HG03521 (cell line): Measurements from ENCODE around the gene ARHGAP26.
"Not testable (repeated sequence)": the region's sequence is repeated elsewhere in the genome, so short reads cannot be mapped to it uniquely, and the experiment has no call there.

Source experiments
- ATAC-seq: cut with Tn5 transposase; IDR thresholded peaks from one replicate; pipeline ENCODE4 v1.9.1; 2021; ENCODE audit warnings: mild to moderate bottlenecking, moderate library complexity; ENCODE audit not compliant: unreplicated experiment

ARHGAP26 gene

DNA sequence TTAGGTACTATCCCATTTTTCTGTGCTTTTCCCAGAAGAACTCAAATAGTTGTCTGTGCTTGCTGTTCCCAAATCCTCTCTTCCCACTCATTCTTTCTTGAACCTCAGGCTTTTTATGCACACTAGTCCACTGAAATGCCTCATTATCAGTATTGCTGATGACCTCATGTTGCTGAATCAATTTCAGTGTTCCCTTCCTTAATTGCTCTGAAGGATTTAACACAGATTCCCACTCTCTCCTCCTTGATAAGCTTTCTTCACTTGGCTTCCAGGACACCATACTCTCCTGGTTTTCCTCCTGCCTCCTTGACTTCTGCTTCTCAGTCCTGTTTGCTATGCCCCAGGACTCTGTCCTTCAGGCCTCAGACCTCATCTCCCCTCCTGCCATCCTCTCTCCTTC is 298.5 kb downstream of the ARHGAP26 start:
- ATAC-seq: no peak

DNA sequence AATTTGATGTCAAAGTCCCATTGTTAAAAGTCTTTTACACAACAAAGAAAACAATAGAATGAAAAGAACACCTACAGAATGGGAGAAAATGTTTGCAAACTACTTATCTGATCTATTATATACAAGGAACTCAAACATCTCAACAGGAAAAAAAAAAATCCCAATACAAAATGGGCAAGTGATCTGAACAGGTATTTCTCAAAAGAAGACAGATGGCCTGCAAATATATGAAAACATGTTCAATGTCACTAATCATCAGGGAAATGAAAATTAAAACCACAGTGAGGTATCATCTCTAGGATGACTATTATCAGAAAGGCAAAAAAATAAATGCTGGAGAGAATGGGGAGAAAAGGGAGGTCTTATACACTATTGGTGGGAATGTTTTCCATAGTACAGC is 301.8 kb downstream of the ARHGAP26 start:
- ATAC-seq: no peak

DNA sequence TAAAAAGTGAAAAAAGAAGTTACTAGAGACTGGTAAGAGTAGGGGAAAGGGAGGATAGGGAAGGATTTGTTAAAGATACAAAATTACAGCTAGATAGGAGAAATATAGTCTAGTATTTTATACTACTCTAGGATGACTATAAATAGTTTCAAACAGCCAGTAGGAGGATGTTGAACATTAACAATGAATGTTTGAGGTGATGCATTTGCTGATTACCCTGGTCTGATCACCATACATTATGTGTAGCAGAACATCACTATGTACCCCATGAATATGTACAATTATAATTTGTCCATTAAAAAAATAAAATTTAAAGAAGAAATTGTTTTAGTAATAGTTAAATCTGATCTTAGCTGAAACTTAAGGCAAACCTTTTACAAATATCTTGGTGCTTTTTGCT is 302.6 kb downstream of the ARHGAP26 start:
- ATAC-seq: no peak

DNA sequence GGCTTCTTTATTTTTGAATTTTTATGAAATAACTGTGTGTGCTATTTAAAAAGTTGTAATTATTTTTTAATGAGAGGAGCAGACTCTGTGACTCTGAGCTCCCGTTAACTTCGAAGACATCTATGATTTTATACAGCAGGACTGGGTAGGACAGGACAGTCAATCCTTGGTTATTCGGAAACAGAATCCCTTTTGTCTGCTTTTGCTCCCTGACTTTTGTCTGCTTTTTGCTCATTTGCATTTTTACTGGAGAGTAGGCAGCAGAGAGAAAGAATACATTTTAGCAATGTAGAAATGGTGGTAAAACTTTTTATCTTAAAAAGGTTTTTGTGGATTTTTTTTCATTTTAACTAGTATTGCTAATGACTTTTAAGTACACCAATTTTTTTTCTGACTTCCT is 303.6 kb downstream of the ARHGAP26 start:
- no peak for ATAC-seq

DNA sequence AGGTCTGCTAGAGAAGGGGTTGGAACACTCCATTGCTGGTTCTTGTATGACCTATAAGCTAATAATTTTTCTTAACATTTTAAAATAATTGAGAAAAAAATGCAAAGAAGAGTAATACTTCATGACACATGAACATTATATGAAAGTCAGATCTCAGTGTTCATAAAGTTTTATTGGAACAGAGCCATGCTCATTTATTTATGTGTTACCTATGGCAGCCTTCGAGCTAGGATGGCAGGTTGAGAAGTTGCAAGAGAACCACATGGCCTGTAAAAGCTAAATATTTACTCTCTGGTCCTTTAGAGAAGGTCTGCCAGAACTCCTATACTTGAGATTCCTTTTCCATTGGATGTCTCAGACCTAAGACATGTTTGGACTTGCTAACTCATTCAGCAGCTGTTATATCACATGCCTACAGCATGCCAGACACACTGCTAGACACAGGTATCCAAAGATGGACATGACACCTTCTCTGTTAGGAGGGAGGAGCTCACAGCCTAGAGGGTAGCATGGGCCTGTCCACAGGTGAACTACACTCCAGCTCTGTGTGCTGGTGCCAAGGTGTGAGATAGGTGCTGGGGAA is 304.3 kb downstream of the ARHGAP26 start:
- ATAC-seq: no peak

DNA sequence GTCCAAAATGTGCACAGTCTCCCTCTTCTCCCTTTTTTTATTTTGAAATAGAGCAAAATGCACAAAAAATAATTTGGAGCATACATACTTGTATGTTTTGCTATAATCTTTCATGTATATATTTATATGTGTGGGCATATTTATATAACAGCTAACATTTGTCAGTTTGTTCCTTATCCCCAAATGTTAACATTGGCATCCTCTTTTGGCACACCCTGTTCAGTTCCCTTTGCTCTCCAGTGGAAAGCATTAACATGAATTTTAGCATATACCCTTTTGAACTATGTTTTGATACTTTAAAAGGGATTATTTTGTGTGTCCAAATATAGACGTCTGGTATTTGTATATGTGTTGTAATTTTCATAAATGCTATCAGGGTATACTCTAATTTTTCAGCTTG is 306.2 kb downstream of the ARHGAP26 start:
- no peak for ATAC-seq

DNA sequence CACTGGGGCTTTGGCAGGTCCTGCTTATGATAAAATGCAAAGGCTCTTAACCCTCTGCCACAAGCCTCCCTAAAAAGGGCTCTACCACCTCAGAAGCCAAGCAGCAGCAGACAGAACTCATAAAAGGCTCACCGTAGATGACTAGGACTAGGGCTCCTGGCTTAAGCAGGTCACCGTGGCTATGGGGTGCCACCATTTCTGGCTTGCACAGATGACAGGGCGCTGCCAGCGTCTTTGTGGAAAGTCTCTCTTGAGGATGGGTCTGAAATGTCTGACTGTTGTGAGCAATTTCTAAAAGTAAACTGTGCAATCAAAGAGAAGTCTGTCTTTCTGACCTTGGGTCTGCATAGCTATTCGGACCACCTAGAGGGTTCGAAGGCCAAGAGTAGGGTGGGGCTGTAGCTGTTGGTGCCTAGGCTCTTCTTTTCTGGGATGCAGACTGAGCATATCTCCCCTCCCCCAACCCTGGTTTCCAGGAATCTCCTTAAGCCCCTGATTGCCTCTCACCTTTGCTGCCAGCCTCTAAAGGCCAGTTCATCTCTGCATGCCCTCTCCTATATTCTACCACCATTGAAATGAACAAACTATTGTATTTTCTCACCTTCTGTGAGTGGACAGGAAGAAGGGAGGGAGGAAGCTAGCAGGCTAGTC is 307.4 kb downstream of the ARHGAP26 start:
- ATAC-seq: no peak

DNA sequence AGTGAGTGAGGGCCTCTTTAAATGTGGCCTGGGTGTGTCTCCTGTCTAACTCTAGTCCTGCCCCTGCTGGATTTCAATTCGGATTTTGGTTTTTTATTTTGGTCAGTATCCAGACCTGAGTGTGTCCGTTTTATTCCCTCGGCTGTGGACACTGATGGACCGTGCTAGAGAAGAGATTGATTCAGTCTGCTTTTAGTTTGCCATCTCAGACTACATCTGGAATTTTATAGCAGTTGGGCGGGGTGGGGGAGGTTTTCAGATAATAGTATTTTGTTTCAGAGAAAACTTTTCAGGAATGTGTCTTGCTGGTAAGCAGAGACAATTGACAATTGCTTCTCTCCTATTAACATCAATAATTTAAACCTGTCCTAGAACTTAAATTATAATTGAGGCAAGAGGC is 308.1 kb downstream of the ARHGAP26 start:
- no peak for ATAC-seq

DNA sequence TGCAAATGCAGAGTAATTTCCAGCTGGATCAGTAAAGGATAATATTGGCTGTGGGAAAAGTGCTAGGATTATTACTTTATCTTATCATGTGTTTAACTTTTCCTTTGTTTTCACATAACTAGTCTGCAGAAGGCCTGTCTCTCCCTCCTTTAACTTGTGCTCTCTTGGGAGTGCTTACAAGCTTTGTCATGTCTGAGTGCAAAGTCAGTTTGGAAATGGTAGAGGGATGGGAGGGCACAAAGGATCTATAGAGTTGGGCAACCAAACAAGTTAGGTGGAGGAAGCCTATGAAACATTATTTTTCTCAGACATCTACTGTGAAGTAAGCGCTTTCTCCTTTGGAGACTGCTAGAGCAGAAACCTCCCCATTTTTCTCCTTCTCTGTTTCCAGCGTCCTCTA is 308.8 kb downstream of the ARHGAP26 start:
- ATAC-seq: no peak

DNA sequence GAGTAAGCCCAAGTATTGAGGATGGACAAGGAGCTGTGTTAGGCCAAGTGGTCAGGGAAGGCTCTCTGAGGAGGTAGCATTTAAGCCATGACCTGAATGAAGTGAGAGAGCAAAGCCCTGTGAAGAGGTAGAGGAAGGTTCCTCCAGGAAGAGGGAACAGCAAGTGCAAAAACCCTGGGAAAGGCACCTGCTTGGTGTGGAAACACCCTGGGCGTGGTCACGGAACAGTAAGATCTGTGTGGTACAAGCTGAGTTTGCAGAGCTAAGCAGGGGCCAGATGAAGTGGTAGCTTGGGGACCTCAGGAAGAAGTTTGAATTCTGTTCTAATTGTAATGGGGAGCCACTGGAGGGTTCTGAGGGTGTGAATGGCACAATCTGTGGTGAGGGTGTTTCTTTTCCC is 310.2 kb downstream of the ARHGAP26 start:
- no peak for ATAC-seq

DNA sequence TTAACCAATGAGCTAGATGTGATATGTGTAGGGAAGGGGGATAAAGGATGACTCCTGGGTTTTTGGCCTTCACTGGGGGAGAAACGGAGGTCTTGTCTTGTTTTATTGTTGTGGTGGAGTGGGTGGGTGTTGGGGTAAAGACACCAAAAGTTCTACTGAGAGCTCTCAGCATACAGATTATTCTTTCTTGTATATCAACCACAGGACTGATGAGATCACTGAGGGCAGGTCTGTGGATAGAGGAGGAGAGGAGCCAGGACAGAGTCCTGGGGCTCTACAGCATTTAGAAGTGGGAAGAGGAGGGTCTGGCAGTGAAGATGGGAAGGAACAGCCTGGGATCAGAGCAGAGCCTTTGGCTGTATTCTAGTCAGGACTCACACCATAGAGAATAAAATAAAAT is 310.8 kb downstream of the ARHGAP26 start:
- no peak for ATAC-seq

DNA sequence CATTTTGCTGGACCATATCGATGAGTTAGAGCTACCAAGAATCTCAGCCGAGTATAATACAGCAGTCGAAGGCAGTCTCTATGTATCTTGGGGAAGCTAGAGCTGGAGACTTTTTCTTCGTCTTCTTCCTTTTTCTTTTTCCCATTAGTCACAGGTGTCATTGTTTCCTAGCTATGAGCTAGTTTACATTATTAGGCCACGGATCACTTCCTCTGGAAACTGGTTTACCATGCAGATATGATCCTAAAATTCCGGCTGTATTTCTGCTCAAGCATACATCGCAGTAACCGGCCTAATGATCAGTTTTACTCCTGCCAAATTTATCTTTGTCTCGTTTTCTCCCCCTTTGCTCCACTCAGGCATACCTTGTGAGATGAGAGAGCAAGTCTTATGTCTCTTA is 312.8 kb downstream of the ARHGAP26 start:
- no peak for ATAC-seq

DNA sequence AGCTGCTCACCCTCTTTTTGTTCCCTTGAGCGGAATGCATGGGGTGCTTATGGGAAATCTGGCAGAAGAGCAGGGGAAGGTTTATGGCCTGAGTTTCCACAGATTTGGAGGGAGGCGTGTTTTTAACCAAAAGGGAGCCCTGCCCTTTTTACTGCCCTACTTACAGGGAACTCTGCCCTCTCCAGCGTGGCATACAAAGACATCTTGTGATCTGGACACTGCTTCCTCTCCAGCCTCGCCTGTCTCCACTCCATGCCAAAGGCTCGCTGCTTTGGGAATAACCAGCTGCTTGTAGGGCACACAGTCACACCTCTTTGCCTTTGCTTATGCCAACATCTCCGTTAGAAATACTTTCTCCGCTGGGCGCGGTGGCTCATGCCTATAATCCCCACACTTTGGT is 314.2 kb downstream of the ARHGAP26 start:
- ATAC-seq: no peak

DNA sequence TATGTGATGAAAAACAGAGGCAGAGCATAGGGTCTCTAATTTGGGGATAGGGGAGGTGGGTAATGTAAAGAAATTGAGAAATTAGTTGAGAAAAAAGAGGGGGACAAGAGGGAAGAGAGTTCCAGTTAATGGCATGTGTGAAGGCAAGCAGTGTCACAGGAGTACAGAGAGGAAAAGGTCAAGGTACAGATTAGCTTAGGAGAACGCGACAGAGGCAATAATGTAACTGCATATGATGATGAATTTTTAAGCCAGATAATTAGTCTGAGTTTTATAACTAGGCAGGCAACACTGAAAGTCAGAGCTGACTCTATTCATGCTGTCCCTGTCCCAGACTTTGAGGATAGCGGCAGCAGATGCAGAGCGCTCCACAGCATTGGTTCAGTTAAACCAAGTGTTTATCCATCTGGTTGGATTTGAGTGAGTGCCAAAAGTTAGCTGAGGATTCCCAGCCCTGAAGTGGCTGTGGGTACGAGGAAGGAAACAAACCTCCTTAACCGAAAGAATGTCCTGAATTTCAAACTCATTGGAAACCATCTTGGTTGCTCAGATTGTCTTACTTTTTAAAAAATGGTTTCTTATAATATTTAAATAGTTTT is 315.2 kb downstream of the ARHGAP26 start:
- no peak for ATAC-seq

DNA sequence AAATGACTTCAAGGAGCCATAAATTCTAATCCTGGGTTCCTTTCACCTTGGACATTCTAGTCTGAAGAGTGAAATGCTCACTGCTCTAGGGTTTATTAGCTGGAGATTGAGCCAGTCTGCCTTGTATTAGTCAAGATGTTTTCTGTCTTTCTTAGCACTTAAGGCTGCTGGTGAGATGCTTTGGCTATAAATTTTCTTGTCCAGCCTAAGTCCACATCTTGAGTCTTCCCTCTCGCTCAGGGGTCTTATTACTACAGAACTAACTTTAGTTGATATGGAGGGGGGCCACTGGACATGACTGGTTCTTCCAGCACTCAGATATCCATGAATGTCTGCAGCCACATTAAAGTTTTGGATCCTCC is 316.4 kb downstream of the ARHGAP26 start:
- ATAC-seq: no peak

DNA sequence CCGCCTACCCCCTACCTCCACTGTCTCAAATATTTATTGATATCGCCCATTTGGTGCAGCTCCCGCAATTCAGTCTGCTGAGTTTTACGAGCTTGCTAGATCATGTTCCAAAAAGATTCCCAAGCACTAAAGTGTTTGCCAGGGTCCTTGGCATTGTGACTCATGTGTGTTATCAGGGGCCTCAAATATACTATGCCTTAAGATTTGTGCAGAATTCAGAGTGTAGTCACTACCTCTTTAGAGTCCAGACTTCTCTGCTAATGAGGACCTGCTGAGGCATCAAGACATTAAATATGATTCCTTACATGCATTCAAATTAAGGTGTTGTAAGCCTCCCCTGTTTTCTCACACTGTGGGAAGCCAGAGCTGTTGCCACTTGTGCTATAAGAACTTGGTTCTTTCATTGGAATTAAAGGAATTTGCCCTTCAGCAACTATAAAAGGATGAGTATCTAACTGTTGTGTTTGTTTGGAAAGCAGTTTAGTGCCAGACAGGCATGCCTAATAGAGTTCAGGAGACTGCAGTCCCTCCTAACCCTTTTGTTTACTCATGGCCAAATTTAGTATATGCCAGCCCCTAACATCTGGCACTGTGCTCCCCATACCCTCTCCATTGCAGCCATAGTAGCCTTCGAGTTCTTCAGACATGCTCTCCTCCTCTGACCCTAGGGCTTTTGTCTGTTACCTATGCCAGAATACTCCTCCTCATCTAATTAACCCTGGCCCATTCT is 316.9 kb downstream of the ARHGAP26 start:
- no peak for ATAC-seq

DNA sequence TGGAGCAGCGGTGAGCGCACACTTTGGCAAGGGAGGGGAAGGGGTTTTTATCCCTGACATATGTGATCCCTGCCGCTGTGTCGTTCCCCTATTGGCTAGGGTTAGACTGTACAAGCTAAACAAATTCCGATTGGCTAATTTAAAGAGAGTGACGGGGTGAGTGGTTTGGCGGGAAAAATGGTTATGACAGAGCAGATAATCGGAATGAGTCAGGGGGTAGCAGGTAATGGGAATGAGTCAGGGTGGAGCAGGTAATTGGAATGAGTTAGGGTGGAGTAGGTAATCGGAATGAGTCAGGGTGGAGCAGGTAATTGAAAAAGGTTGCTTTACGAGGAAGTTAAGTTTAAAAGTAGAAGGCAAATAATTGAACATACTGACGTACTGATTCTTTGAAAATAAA is 318.5 kb downstream of the ARHGAP26 start:
- ATAC-seq: not testable (repeated sequence)

DNA sequence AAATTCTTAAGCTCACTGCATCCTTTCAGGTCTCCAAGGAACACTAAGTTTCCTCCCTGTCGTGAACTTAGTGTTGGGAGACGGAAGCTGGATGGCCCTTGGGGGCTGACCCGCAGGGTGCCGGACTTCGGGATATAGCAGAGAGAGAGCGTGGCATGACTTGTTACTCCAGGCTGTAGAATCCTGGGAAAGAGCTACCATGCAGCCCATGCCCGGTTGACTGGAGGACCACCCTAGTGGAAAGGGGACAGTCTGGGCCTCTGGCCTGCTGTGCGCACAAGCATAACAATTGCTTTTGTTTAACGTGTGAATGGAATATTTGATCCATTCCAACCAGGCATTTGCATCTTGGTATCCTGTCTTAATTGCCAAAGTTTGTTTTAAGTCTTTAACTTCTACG is 319.9 kb downstream of the ARHGAP26 start:
- not testable (repeated sequence) for ATAC-seq

DNA sequence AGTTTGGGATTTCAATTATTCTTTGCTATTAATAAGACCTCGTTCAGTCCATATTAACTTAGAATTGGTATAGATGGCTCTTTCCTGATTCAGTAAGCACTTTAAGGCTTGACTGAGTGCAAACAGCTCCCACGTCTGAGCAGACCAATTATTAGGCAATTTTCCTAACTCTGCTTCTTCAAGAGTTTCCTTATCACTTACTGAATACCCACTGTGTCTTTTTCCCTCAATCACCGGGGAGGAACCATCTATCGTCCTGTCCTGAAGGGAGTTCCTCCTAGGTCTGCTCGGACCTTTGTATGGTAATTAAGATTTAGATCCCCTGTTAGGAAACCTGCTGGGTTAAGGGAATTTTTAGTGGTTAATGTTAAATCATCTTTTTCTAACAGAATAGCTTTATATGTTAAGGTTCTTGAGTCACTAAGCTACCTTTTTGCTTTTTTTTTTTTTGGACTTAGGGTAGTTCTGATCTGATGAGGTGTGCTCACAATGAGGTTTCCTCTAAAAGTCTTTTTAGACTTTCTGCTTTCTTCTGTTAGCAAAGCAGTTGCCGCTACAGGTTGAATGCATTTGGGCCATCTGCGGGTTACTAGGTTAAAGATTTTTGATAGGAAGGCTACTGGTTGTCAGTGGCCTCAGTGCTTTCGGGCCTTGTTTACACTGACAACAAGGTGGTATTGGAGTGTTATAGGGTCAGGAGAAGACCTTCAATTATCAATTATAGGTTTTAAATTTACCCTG is 322.7 kb downstream of the ARHGAP26 start:
- ATAC-seq: not testable (repeated sequence)

DNA sequence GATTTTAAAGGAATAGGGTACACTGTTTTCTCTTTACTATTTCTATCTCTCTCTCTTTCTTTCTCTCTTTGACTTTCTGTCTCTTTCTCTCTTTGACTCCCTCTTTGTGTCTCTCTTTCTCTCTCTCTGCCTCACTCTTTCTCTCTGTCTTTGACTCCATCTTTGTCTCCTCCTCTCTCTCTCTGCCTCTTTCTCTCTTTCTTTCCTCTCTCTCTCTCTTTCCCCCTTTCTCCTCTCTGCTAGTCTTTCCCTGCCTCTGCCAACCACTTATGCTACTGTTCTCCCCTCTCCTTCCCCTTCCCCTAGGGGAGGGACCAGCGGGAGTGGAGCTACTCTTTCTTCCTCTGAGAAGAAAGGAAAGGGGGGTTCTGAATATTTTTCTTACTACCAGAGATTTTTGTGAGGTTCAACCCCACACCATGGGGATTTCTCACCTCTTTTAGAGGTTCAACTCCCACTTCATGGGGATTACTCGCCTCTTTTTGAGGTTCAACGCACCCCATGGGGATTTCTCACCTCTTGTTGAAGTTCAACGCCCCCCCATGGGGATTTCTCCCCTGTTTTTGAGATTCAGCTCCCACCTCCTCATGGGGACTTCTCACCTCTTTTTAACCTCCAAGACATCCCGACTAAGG is 323.4 kb downstream of the ARHGAP26 start:
- ATAC-seq: no peak

DNA sequence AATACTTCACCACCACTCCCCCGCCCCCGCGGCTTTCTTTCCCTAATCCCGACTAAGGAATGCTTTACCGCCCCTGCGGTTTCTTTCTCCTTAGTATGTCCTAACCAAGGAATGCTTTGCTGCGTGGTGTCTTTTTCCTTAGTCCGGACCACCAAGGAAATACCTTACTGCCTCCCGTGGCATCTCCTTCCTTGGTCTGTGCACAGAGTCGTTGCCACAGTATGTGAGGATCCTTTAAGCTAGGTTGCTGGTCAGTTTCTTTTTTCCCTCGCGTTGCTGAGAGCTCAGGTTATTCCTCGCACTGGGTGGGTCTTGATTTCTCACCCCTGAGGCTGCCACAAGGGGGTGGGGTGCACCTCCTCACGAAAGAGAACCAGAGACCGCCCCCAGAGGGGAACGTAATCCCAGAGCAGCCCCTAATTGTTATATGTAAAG is 323.9 kb downstream of the ARHGAP26 start:
- no peak for ATAC-seq
